HG03095 (cell line): ENCODE results near the gene TC2N.
A peak's percentile ranks its signal among the peaks of the same experiment; 100 is the strongest.
"Not testable (repeated sequence)": the region's sequence is repeated elsewhere in the genome, so short reads cannot be mapped to it uniquely, and the experiment has no call there.

Experiments
- ATAC-seq: cut with Tn5 transposase; IDR thresholded peaks from one replicate; pipeline ENCODE4 v1.9.1; 2021; ENCODE audit warnings: moderate library complexity; ENCODE audit not compliant: unreplicated experiment

The TC2N gene

GRCh38 chr14:91835920-91836843, 31.2 kb downstream of the TC2N start:
- ATAC-seq, result no peak

- no peak for ATAC-seq
Observed at GRCh38 chr14:91835197-91835919, 32.0 kb downstream of the TC2N start.

- ATAC-seq, result no peak
Observed at GRCh38 chr14:91834571-91834970, 32.8 kb downstream of the TC2N start.

- ATAC-seq, result no peak
Observed at GRCh38 chr14:91831337-91831736, 36.0 kb downstream of the TC2N start.

GRCh38 chr14:91830777-91831176, 36.6 kb downstream of the TC2N start:
- peak; percentile 72 for ATAC-seq

- no peak for ATAC-seq
Observed at GRCh38 chr14:91829511-91829910, 37.8 kb downstream of the TC2N start.

GRCh38 chr14:91827746-91828145, 39.6 kb downstream of the TC2N start:
- no peak for ATAC-seq

- ATAC-seq, result peak; percentile 80
Observed at GRCh38 chr14:91817566-91818325, 49.6 kb downstream of the TC2N start.

GRCh38 chr14:91814317-91814716, 53.0 kb downstream of the TC2N start:
- no peak for ATAC-seq

- ATAC-seq, result no peak
Observed at GRCh38 chr14:91810699-91811098, 56.6 kb downstream of the TC2N start.

- no peak for ATAC-seq
Observed at GRCh38 chr14:91806716-91807115, 60.6 kb downstream of the TC2N start.

- ATAC-seq, result not testable (repeated sequence)
Observed at GRCh38 chr14:91806094-91806493, 61.2 kb downstream of the TC2N start.

GRCh38 chr14:91805659-91806058, 61.7 kb downstream of the TC2N start:
- no peak for ATAC-seq

- ATAC-seq, result no peak
Observed at GRCh38 chr14:91801358-91801757, 66.0 kb downstream of the TC2N start.

GRCh38 chr14:91796617-91797347, 70.6 kb downstream of the TC2N start:
- ATAC-seq, result no peak

GRCh38 chr14:91793704-91794103, 73.6 kb downstream of the TC2N start:
- ATAC-seq, result no peak

- ATAC-seq, result no peak
Observed at GRCh38 chr14:91786188-91786587, 81.1 kb downstream of the TC2N start.

- ATAC-seq, result no peak
Observed at GRCh38 chr14:91780452-91780851, 86.9 kb downstream of the TC2N start.

GRCh38 chr14:91778217-91778616, 89.1 kb downstream of the TC2N start:
- ATAC-seq, result no peak
